Lower leg skin (tissue), 3 donors: ENCODE data around the gene DCHS1.

Source experiments
- POLR2A ChIP-seq, 2 donors: fragments of 450-650 bp; IDR thresholded peaks; one replicate each; pipeline ENCODE4 v1.6.1; 2016 to 2017; ENCODE audit warnings: antibody characterized with exemption in 2 of 2, mild to moderate bottlenecking in 1 of 2, moderate library complexity in 1 of 2
- TF ChIP-seq, protein P1 (sequence below), 3 donors: fragments of 450-650 bp; IDR thresholded peaks; one replicate each; pipeline ENCODE4 v1.5.1; 2016; ENCODE audit warnings: antibody characterized with exemption in 3 of 3, mild to moderate bottlenecking in 3 of 3, moderate library complexity in 2 of 3

DNA sequence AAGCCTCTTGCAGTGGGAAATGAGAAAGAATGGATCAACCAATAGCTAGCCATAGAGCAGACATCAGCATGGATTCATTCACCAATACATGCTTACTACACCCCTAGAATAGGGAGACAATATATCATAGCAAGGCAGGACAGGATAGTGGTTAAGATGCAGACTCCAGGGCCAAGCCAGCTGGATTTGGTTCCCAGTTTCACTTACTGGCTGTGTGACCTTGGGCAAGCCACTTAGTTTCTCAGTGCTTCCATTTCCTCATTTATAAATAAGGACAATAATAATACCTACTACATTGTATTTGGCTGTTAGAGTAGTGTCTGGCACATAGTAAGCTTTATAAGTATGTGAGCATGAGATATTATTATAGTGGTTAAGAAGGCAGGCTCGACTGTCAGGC, 7.1 kb downstream of the DCHS1 start:
- TF ChIP-seq, protein P1, sequence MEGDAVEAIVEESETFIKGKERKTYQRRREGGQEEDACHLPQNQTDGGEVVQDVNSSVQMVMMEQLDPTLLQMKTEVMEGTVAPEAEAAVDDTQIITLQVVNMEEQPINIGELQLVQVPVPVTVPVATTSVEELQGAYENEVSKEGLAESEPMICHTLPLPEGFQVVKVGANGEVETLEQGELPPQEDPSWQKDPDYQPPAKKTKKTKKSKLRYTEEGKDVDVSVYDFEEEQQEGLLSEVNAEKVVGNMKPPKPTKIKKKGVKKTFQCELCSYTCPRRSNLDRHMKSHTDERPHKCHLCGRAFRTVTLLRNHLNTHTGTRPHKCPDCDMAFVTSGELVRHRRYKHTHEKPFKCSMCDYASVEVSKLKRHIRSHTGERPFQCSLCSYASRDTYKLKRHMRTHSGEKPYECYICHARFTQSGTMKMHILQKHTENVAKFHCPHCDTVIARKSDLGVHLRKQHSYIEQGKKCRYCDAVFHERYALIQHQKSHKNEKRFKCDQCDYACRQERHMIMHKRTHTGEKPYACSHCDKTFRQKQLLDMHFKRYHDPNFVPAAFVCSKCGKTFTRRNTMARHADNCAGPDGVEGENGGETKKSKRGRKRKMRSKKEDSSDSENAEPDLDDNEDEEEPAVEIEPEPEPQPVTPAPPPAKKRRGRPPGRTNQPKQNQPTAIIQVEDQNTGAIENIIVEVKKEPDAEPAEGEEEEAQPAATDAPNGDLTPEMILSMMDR (IDR thresholded peaks at IDR 0.05) = no peak
- TF ChIP-seq POLR2A (IDR thresholded peaks at IDR 0.05) = no peak
